Measurements from ENCODE around the gene ACTG1. TPM values are rescaled to one million over a fixed set of nuclear protein-coding genes. Genes with fewer than 3 reads are reported as not detected.

Gene ACTG1
- total and polyA plus RNA-seq, 2 of the 13 experiments (the other 11 are each of a cell fraction or from before 2014, with no cell fraction given): 973 to 1,138 TPM

DNA sequence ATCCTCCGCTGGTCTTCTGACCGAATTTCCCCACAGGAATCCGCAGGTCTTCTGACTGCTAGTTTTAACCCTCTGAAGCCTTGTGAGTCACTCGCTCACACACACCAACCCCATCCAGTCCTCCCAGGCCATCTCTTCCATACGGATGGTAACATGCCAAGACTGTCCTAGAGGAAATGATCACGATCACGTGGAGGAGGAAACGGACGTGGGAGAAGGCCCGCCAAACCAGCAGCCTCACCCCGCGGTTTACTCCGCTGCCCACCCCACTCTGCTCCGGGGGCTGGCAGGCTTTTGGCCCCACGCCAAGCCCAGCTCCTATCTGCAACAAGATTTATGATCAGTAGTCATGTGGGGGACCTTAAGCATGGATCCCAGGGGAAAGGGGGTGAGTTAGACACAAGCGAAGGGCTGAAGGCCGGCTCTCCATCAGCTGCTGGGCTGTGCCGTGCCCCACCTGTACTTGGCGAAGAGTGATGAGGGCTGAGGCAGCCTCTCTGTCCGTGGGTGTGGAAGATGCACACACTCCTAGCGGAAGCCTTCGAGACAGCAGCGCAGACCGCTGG, 41.1 kb upstream of the ACTG1 start (continued):
- no peak for TF ChIP-seq CENPBD1 (CRISPR knock-in tag; IDR thresholded peaks at IDR 0.05; ENCODE audit: borderline replicate concordance, low read depth)
- TF ChIP-seq ZNF142 (CRISPR knock-in tag; IDR thresholded peaks at IDR 0.05): no peak
- TF ChIP-seq SKIL (CRISPR knock-in tag; IDR thresholded peaks at IDR 0.05; ENCODE audit: borderline replicate concordance): no peak
- no peak for TF ChIP-seq FOXC1 (CRISPR knock-in tag; IDR thresholded peaks at IDR 0.05; ENCODE audit: borderline replicate concordance)
- TF ChIP-seq LBX2 (CRISPR knock-in tag; IDR thresholded peaks at IDR 0.05; ENCODE audit: borderline replicate concordance): no peak
- TF ChIP-seq GFI1 (CRISPR knock-in tag; IDR thresholded peaks at IDR 0.05; ENCODE audit: borderline replicate concordance): no peak
- TF ChIP-seq GABPB1 (CRISPR knock-in tag; IDR thresholded peaks at IDR 0.05): no peak
- 0 out of 2 replicates have a peak, but pooled peaks have one; percentile 34 for TF ChIP-seq ZNF354B (CRISPR knock-in tag; IDR thresholded peaks at IDR 0.05)
- peak; percentile 63 for TF ChIP-seq AGO2 (optimal IDR thresholded peaks at IDR 0.05; ENCODE audit: low read depth, low read length)
- no peak for TF ChIP-seq ADNP (CRISPR knock-in tag; IDR thresholded peaks at IDR 0.05)
- TF ChIP-seq SKI (IDR thresholded peaks at IDR 0.05; ENCODE audit: partially characterized antibody): no peak
- no peak for TF ChIP-seq PRMT3 (CRISPR knock-in tag; IDR thresholded peaks at IDR 0.05; ENCODE audit: borderline replicate concordance, low read depth)
- TF ChIP-seq IRX3 (CRISPR knock-in tag; IDR thresholded peaks at IDR 0.05; ENCODE audit: borderline replicate concordance, low read depth): no peak
- TF ChIP-seq, protein P1, sequence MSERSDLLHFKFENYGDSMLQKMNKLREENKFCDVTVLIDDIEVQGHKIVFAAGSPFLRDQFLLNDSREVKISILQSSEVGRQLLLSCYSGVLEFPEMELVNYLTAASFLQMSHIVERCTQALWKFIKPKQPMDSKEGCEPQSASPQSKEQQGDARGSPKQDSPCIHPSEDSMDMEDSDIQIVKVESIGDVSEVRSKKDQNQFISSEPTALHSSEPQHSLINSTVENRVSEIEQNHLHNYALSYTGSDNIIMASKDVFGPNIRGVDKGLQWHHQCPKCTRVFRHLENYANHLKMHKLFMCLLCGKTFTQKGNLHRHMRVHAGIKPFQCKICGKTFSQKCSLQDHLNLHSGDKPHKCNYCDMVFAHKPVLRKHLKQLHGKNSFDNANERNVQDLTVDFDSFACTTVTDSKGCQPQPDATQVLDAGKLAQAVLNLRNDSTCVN (CRISPR knock-in tag; IDR thresholded peaks at IDR 0.05; ENCODE audit: borderline replicate concordance): no peak
- peak; percentile 54; the same call in 1 of the 2 replicates for TF ChIP-seq ZC3H13 (CRISPR knock-in tag; IDR thresholded peaks at IDR 0.05)
- TF ChIP-seq TEAD3 (CRISPR knock-in tag; optimal IDR thresholded peaks at IDR 0.05; ENCODE audit: borderline replicate concordance): no peak
- TF ChIP-seq RFX3 (CRISPR knock-in tag; IDR thresholded peaks at IDR 0.05): no peak
- TF ChIP-seq, protein P2, sequence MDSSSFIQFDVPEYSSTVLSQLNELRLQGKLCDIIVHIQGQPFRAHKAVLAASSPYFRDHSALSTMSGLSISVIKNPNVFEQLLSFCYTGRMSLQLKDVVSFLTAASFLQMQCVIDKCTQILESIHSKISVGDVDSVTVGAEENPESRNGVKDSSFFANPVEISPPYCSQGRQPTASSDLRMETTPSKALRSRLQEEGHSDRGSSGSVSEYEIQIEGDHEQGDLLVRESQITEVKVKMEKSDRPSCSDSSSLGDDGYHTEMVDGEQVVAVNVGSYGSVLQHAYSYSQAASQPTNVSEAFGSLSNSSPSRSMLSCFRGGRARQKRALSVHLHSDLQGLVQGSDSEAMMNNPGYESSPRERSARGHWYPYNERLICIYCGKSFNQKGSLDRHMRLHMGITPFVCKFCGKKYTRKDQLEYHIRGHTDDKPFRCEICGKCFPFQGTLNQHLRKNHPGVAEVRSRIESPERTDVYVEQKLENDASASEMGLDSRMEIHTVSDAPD (CRISPR knock-in tag; IDR thresholded peaks at IDR 0.05): no peak
